Liver (tissue), 9 donors: ENCODE measurements around the gene KCNQ4. TPM values are rescaled to one million over a fixed set of nuclear protein-coding genes. Genes with fewer than 3 reads are reported as not detected.

Experiments used
- DNase-seq: peaks from one replicate; pipeline ENCODE4 v3.0.0-alpha.2; 2017; ENCODE audit warnings: low spot score
- H3K27ac ChIP-seq, 2 donors: one replicate each; pipeline ENCODE4 v1.7.0; 2013; ENCODE audit warnings: inconsistent platforms in 2 of 2, low read length in 2 of 2, control low read depth in 1 of 2, low read depth in 1 of 2, mild to moderate bottlenecking in 1 of 2
- H3K27me3 ChIP-seq, 4 donors: one replicate each; pipeline versions ENCODE4 v1.6.1 to v1.7.0; 2013; ENCODE audit warnings: low read length in 3 of 4, inconsistent platforms in 1 of 4, mild to moderate bottlenecking in 1 of 4, moderate library complexity in 1 of 4; ENCODE audit not compliant: control insufficient read depth in 4 of 4, insufficient read depth in 4 of 4
- H3K36me3 ChIP-seq, 4 donors: one replicate each; pipeline versions ENCODE4 v1.6.1 to v1.7.0; 2013; ENCODE audit warnings: low read length in 3 of 4, mild to moderate bottlenecking in 3 of 4, low read depth in 1 of 4, moderate library complexity in 1 of 4; ENCODE audit not compliant: control insufficient read depth in 4 of 4, insufficient read depth in 3 of 4
- H3K4me1 ChIP-seq, 4 donors: one replicate each; pipeline versions ENCODE4 v1.6.1 to v1.7.0; 2013; ENCODE audit warnings: low read length in 3 of 4, mild to moderate bottlenecking in 3 of 4, moderate library complexity in 1 of 4; ENCODE audit not compliant: control insufficient read depth in 4 of 4, insufficient read depth in 4 of 4
- H3K4me3 ChIP-seq, 3 donors: one replicate each; pipeline versions ENCODE4 v1.6.1 to v1.7.0; 2013; ENCODE audit warnings: low read length in 3 of 3, control low read depth in 1 of 3, low read depth in 1 of 3, mild to moderate bottlenecking in 1 of 3
- H3K9ac ChIP-seq, 2 donors: one replicate each; pipeline ENCODE4 v1.7.0; 2013; ENCODE audit warnings: low read length in 2 of 2, mild to moderate bottlenecking in 2 of 2, moderate library complexity in 2 of 2, control low read depth in 1 of 2, low read depth in 1 of 2
- H3K9me3 ChIP-seq, 4 donors: one replicate each; pipeline versions ENCODE4 v1.6.1 to v1.7.0; 2013; ENCODE audit warnings: low read length in 3 of 4; ENCODE audit not compliant: control insufficient read depth in 4 of 4
- ATF3 ChIP-seq: IDR thresholded peaks from 2 replicates; pipeline ENCODE4 v1.6.1; 2016; ENCODE audit warnings: antibody characterized with exemption
- CTCF ChIP-seq: fragments of 150-350 bp; IDR thresholded peaks from 2 replicates; pipeline ENCODE4 v1.5.1; 2017; ENCODE audit warnings: improper control_type of control experiment, low read depth, low read length; ENCODE audit not compliant: missing input control
- EGR1 ChIP-seq, 2 donors: IDR thresholded peaks; 2 replicates each; pipeline ENCODE4 v1.6.1; 2016 to 2018; ENCODE audit warnings: antibody characterized with exemption in 2 of 2, low read depth in 2 of 2
- FOXA1 ChIP-seq: IDR thresholded peaks from 2 replicates; pipeline ENCODE4 v1.6.1; 2016; ENCODE audit warnings: antibody characterized with exemption
- HNF4A ChIP-seq, 2 donors: conservative IDR thresholded peaks; 2 replicates each; pipeline ENCODE4 v1.6.1; 2016; ENCODE audit warnings: antibody characterized with exemption in 2 of 2, mild to moderate bottlenecking in 2 of 2
- HNF4G ChIP-seq: IDR thresholded peaks from 2 replicates; pipeline ENCODE4 v1.6.1; 2016; ENCODE audit warnings: antibody characterized with exemption
- MAX ChIP-seq: IDR thresholded peaks from 2 replicates; pipeline ENCODE4 v1.6.1; 2016; ENCODE audit warnings: antibody characterized with exemption
- RAD21 ChIP-seq, 2 donors: IDR thresholded peaks; 2 replicates each; pipeline ENCODE4 v1.6.1; 2016; ENCODE audit warnings: antibody characterized with exemption in 2 of 2, mild to moderate bottlenecking in 2 of 2
- REST ChIP-seq: IDR thresholded peaks from 2 replicates; pipeline ENCODE4 v1.6.1; 2016; ENCODE audit warnings: antibody characterized with exemption, mild to moderate bottlenecking
- RXRA ChIP-seq, 2 donors: IDR thresholded peaks; 2 replicates each; pipeline ENCODE4 v1.6.1; 2017 to 2018; ENCODE audit warnings: antibody characterized with exemption in 2 of 2, mild to moderate bottlenecking in 1 of 2
- SP1 ChIP-seq: IDR thresholded peaks from 2 replicates; pipeline ENCODE4 v1.6.1; 2018; ENCODE audit warnings: antibody characterized with exemption, mild to moderate bottlenecking
- YY1 ChIP-seq: IDR thresholded peaks from 2 replicates; pipeline ENCODE4 v1.6.1; 2016; ENCODE audit warnings: antibody characterized with exemption, mild to moderate bottlenecking
- WGBS: extraction: QIAGEN DNeasy Blood & Tissue Kit; methylation state at CpG from one replicate; pipeline ENCODE4 v1.1.7; 2013; 5-methylcytosine and 5-hydroxymethylcytosine counted together
- polyA plus RNA-seq, 2 donors: library from polyadenylated mRNA; stranded (reverse) in 1 of 2; unstranded in 1 of 2; fragments of 200-250 nt in 1 of 2; fragments of >200 nt in 1 of 2; fragmentation: Nextera tagmentation in 1 of 2; extraction: Ambion mirVana in 1 of 2; gene quantifications; one replicate each; pipeline versions ENCODE4 v1.2.1 to v1.2.3, GENCODE V29; 2013 to 2015
- total RNA-seq, 2 donors: library from RNA; depleted of rRNA; stranded (reverse); fragments of >200 nt; gene quantifications; one replicate each; pipeline ENCODE4 v1.2.3, GENCODE V29; 2014
- donor health status: healthy.
- donor health status: healthy.
- donor health status: healthy.
- donor health status: healthy.
- donor health status: healthy.

The KCNQ4 gene
- total and polyA plus RNA-seq, 4 donors = 0.10 to 2.1 (median 0.27) TPM

GRCh38 chr1:40763742-40764532, 19.6 kb upstream of the KCNQ4 start:
- WGBS = 90% methylated on average over 9 of the region's 9 CpGs

More at GRCh38 chr1:40763742-40764532, 19.6 kb upstream of the KCNQ4 start:
- H3K27ac ChIP-seq = no peak overlapping the region
- H3K9me3 ChIP-seq = no peaks in the 10 kb centered on the region
- TF ChIP-seq FOXA1 = no peak
- no peak for TF ChIP-seq CTCF
- TF ChIP-seq RAD21 (IDR thresholded peaks at IDR 0.05) = no peak
- no peak for TF ChIP-seq EGR1 (IDR thresholded peaks at IDR 0.05; ENCODE audit: low read depth in 2 of 2)
- TF ChIP-seq HNF4A (conservative IDR thresholded peaks at IDR 0.05) = no peak
- TF ChIP-seq YY1 = no peak
- TF ChIP-seq ATF3 = no peak
- TF ChIP-seq MAX = no peak
- TF ChIP-seq REST = no peak
- no peak for TF ChIP-seq SP1
- no peak for TF ChIP-seq HNF4G
- no peak for TF ChIP-seq RXRA (IDR thresholded peaks at IDR 0.05)
- H3K9ac ChIP-seq = no peak overlapping the region
- H3K4me1 ChIP-seq = peaks cover 8 to 25% (median 14%) of the 10 kb centered on the region in 4 donors
- DNase-seq = no peak
- peaks cover 11 to 64% (median 57%) of the 10 kb centered on the region in 4 donors for H3K36me3 ChIP-seq
- H3K27me3 ChIP-seq = no peaks in the 10 kb centered on the region
- no peak overlapping the region for H3K4me3 ChIP-seq
